ENCODE results near the gene CHADL. TPM values are rescaled to one million over a fixed set of nuclear protein-coding genes. Genes with fewer than 3 reads are reported as not detected.

Gene CHADL
- total and polyA plus RNA-seq, 9 of the 15 experiments (the other 6 are each of a cell fraction or from before 2014, with no cell fraction given), result not detected

DNA sequence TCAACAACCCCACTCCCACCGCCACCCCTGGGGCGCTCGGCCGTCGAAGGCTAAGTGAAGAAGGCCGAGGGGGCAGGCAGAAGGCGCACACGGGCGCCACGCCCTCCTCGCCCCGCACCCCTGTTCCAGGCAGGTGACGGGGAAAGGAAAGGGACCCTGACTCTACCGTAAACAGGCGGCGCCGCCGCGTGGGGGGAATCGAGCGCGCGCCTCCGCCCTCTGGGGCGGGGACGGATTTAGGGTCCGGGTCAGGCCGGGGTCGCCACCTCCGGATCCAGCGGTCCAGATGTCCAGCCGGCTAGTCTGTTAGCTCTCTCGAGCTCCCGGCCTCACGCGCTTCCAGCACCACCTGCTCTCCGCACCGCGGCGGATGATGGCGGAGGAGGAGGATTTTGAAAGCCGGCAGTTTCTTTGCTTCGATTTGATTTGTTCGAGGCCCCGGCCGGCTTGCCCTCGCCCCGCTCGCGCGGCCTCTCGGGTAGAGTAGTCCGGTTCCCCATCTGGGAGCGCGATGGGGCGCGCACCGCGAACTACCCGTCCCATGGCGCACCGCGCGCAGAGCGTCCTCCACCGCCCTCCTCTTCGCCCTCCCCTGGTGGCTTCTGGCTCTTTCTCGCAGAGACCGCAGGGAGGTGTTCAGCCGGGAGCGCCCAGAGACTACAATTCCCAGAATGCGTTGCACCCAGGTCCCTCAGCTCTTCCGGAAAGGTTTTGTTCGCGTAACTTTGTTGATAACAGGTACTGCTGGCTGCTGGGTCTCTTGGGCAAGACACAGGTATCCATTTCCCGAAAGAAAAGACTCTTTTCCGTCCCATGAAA lies 45.3 kb upstream of the CHADL start, which contains the start of gene RANGAP1 (continued):
- TF ChIP-seq, protein P1, sequence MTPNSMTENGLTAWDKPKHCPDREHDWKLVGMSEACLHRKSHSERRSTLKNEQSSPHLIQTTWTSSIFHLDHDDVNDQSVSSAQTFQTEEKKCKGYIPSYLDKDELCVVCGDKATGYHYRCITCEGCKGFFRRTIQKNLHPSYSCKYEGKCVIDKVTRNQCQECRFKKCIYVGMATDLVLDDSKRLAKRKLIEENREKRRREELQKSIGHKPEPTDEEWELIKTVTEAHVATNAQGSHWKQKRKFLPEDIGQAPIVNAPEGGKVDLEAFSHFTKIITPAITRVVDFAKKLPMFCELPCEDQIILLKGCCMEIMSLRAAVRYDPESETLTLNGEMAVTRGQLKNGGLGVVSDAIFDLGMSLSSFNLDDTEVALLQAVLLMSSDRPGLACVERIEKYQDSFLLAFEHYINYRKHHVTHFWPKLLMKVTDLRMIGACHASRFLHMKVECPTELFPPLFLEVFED (CRISPR knock-in tag; conservative IDR thresholded peaks at IDR 0.05), result no peak
- TF ChIP-seq ZNF41 (CRISPR knock-in tag; conservative IDR thresholded peaks at IDR 0.05) (no peak), FOXA3 (CRISPR knock-in tag; conservative IDR thresholded peaks at IDR 0.05 in 1 of 2, IDR thresholded peaks at IDR 0.05 in 1 of 2) (no peak), FOXK2 (conservative IDR thresholded peaks at IDR 0.05 in 1 of 2, IDR thresholded peaks at IDR 0.05 in 1 of 2; ENCODE audit: low read depth in 2 of 2) (peak; percentile 24 to 77; a peak in 3 of 4 replicates), DPF2 (IDR thresholded peaks at IDR 0.05) (no peak), ZNF134 (CRISPR knock-in tag; conservative IDR thresholded peaks at IDR 0.05) (no peak), SNRNP70 (optimal IDR thresholded peaks at IDR 0.05; ENCODE audit: low read depth, low read length) (no peak), ZNF354B (CRISPR knock-in tag; IDR thresholded peaks at IDR 0.05) (no peak), ZNF277 (CRISPR knock-in tag; IDR thresholded peaks at IDR 0.05; ENCODE audit: borderline replicate concordance) (no peak), ZNF224 (CRISPR knock-in tag; IDR thresholded peaks at IDR 0.05) (no peak), RBM17 (IDR thresholded peaks at IDR 0.05; ENCODE audit: borderline replicate concordance, low read depth, low read length) (no peak), XRCC3 (IDR thresholded peaks at IDR 0.05) (no peak), SAFB2 (IDR thresholded peaks at IDR 0.05; ENCODE audit: borderline replicate concordance, low read depth, low read length, severe bottlenecking) (no peak), HSF4 (CRISPR knock-in tag; IDR thresholded peaks at IDR 0.05; ENCODE audit: borderline replicate concordance) (no peak), PRMT5 (CRISPR knock-in tag; IDR thresholded peaks at IDR 0.05) (no peak), LEF1 (IDR thresholded peaks at IDR 0.05) (no peak), ATF2 (CRISPR knock-in tag; IDR thresholded peaks at IDR 0.05) (no peak), MAZ (CRISPR knock-in tag; conservative IDR thresholded peaks at IDR 0.05 in 1 of 2, IDR thresholded peaks at IDR 0.05 in 1 of 2) (peak; percentile 95 to 98), ZNF707 (CRISPR knock-in tag; conservative IDR thresholded peaks at IDR 0.05) (no peak), IFI16 (CRISPR knock-in tag; IDR thresholded peaks at IDR 0.05) (no peak), ARHGAP35 (IDR thresholded peaks at IDR 0.05; ENCODE audit: partially characterized antibody) (no peak)
- TF ChIP-seq, protein P2, sequence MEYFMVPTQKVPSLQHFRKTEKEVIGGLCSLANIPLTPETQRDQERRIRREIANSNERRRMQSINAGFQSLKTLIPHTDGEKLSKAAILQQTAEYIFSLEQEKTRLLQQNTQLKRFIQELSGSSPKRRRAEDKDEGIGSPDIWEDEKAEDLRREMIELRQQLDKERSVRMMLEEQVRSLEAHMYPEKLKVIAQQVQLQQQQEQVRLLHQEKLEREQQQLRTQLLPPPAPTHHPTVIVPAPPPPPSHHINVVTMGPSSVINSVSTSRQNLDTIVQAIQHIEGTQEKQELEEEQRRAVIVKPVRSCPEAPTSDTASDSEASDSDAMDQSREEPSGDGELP (CRISPR knock-in tag; IDR thresholded peaks at IDR 0.05; ENCODE audit: borderline replicate concordance), result peak; percentile 82
- TF ChIP-seq, protein P3, sequence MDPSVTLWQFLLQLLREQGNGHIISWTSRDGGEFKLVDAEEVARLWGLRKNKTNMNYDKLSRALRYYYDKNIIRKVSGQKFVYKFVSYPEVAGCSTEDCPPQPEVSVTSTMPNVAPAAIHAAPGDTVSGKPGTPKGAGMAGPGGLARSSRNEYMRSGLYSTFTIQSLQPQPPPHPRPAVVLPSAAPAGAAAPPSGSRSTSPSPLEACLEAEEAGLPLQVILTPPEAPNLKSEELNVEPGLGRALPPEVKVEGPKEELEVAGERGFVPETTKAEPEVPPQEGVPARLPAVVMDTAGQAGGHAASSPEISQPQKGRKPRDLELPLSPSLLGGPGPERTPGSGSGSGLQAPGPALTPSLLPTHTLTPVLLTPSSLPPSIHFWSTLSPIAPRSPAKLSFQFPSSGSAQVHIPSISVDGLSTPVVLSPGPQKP (CRISPR knock-in tag; IDR thresholded peaks at IDR 0.05), result no peak
